HG02678 (cell line): ENCODE measurements around the gene SLFNL1.

ENCODE experiments used
- ATAC-seq: cut with Tn5 transposase; IDR thresholded peaks from one replicate; pipeline ENCODE4 v1.9.1; 2021; ENCODE audit warnings: mild to moderate bottlenecking, moderate library complexity; ENCODE audit not compliant: unreplicated experiment

Gene SLFNL1

GRCh38 chr1:40987439-40988276, 33.9 kb downstream of the SLFNL1 start:
- no peak for ATAC-seq

- no peak for ATAC-seq
These were observed 34.6 kb downstream of the SLFNL1 start for GRCh38 chr1:40986956-40987355.

GRCh38 chr1:40986328-40986783, 35.2 kb downstream of the SLFNL1 start:
- no peak for ATAC-seq

- no peak for ATAC-seq
These were observed 35.6 kb downstream of the SLFNL1 start for GRCh38 chr1:40985875-40986274.

- no peak for ATAC-seq
These were observed 36.4 kb downstream of the SLFNL1 start for GRCh38 chr1:40985161-40985560.

- ATAC-seq: no peak
These were observed 37.0 kb downstream of the SLFNL1 start for GRCh38 chr1:40984531-40984930.

- ATAC-seq: no peak
These were observed 37.5 kb downstream of the SLFNL1 start for GRCh38 chr1:40984066-40984465.

- ATAC-seq: no peak
These were observed 38.2 kb downstream of the SLFNL1 start for GRCh38 chr1:40983286-40983685.

- ATAC-seq: no peak
These were observed 38.8 kb downstream of the SLFNL1 start for GRCh38 chr1:40982721-40983120.

GRCh38 chr1:40981691-40982448, 39.7 kb downstream of the SLFNL1 start:
- no peak for ATAC-seq

GRCh38 chr1:40980453-40981121, 40.9 kb downstream of the SLFNL1 start:
- no peak for ATAC-seq

- peak; percentile 30 for ATAC-seq
These were observed 41.5 kb downstream of the SLFNL1 start for GRCh38 chr1:40980068-40980452.

GRCh38 chr1:40979241-40980067, 42.1 kb downstream of the SLFNL1 start, which contains the start of gene CTPS1:
Gene CTPS1 (plus strand): TSS chr1:40979696. CDS start chr1:40983291, 3,595 bp downstream.
- ATAC-seq: peak; percentile 93

- no peak for ATAC-seq
These were observed 42.7 kb downstream of the SLFNL1 start for GRCh38 chr1:40978886-40979240.

- ATAC-seq: no peak
These were observed 43.8 kb downstream of the SLFNL1 start for GRCh38 chr1:40977716-40978115.

GRCh38 chr1:40976952-40977690, 44.4 kb downstream of the SLFNL1 start:
- no peak for ATAC-seq

- no peak for ATAC-seq
These were observed 46.6 kb downstream of the SLFNL1 start for GRCh38 chr1:40974945-40975344.

- no peak for ATAC-seq
These were observed 47.6 kb downstream of the SLFNL1 start for GRCh38 chr1:40973912-40974311.

GRCh38 chr1:40971966-40972365, 49.6 kb downstream of the SLFNL1 start:
- ATAC-seq: no peak

- ATAC-seq: no peak
These were observed 52.1 kb downstream of the SLFNL1 start for GRCh38 chr1:40969445-40969844.
